Measurements from ENCODE around the gene SWAP70.

The SWAP70 gene

DNA sequence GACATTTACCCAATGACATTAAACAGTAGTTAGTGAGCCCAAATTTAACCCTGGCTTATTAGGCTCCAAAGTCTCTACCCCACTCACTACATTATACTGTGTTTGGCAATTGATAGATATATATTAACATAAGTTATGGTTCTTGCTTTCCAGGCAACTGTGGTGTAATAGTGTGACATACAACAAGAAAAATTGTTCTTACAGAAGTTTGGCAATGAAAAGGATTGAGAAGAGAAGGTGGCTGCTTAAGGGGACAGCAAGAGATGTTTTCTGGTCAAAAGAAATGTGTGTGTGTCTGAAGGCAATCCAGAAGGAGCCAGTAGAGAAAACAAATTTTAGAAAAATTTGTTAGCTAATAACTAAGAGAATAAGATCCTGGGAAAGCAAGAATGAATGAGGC lies 132.4 kb downstream of the SWAP70 start:
- DNase-seq (ENCODE audit: low read depth in 2 of 2): no peak
- TF ChIP-seq, protein P1, sequence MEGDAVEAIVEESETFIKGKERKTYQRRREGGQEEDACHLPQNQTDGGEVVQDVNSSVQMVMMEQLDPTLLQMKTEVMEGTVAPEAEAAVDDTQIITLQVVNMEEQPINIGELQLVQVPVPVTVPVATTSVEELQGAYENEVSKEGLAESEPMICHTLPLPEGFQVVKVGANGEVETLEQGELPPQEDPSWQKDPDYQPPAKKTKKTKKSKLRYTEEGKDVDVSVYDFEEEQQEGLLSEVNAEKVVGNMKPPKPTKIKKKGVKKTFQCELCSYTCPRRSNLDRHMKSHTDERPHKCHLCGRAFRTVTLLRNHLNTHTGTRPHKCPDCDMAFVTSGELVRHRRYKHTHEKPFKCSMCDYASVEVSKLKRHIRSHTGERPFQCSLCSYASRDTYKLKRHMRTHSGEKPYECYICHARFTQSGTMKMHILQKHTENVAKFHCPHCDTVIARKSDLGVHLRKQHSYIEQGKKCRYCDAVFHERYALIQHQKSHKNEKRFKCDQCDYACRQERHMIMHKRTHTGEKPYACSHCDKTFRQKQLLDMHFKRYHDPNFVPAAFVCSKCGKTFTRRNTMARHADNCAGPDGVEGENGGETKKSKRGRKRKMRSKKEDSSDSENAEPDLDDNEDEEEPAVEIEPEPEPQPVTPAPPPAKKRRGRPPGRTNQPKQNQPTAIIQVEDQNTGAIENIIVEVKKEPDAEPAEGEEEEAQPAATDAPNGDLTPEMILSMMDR (IDR thresholded peaks at IDR 0.05; ENCODE audit: low read depth, low read length): no peak
- H3K4me3 ChIP-seq (replicated peaks in 1 of 2; ENCODE audit: low read depth in 2 of 2, low read length in 2 of 2): no peak overlapping the region

DNA sequence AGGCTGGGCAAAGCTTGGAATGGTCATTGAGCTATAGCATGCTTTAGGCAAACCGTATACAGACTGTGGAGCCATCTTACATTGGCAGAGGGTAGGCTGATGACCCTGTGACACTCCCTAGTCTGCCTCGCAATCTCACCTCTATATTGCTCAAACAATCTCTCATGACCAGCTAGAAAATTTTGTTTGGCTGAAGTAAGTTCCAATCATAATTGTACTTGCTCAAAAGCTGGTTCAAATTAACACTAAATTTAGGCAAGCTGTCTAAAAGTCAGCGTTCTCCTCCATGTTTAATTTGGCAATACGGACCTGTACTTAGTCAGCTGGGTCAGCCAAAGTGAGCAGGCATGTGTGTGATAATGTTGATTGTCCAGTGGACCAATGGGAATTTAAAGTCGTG lies 133.0 kb downstream of the SWAP70 start:
- H3K4me3 ChIP-seq (replicated peaks in 1 of 2; ENCODE audit: low read depth in 2 of 2, low read length in 2 of 2): no peak overlapping the region
- DNase-seq (ENCODE audit: low read depth in 2 of 2): no peak
- TF ChIP-seq, protein P1 (IDR thresholded peaks at IDR 0.05; ENCODE audit: low read depth, low read length): no peak

DNA sequence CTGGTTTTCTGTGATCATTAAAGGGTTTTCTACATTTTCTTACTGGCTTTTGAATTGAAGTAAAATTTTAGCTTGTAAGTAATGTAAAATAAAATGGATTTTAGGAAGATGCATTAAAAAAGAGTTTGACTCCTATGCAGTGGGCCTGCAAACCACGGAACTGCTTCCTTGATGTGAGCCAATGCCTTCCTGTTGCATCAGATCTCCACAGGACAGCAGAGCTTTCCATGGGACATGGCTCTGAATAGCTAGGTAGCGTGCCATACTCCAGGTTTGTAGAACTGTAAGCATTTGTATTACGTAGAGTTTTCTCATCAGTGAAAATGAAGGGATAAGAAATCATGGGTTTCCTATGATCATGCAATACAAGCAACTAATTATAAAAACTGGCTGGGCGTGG lies 133.4 kb downstream of the SWAP70 start:
- TF ChIP-seq, protein P1 (IDR thresholded peaks at IDR 0.05; ENCODE audit: low read depth, low read length): no peak
- DNase-seq (ENCODE audit: low read depth in 2 of 2): no peak
- no peak overlapping the region for H3K4me3 ChIP-seq (replicated peaks in 1 of 2; ENCODE audit: low read depth in 2 of 2, low read length in 2 of 2)

DNA sequence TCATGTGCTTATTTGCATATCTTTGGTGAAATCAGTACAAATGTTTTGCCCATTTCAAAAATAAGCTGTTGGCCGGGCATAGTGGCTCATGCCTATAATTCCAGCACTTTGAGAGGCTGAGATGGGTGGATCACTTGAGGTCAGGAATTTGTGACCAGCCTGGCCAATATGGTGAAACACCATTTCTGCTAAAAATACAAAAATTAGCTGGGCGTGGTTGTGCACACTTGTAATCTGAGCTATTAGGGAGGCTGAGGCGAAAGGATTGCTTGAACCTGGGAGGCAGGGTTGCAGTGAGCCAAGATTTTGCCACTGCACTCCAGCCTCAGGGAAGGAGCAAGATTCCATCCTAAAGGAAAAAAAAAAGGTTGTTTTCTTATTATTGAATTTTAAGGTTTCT lies 136.0 kb downstream of the SWAP70 start:
- TF ChIP-seq, protein P1 (IDR thresholded peaks at IDR 0.05; ENCODE audit: low read depth, low read length): no peak
- no peak overlapping the region for H3K4me3 ChIP-seq (replicated peaks in 1 of 2; ENCODE audit: low read depth in 2 of 2, low read length in 2 of 2)
- peak; percentile 35 to 40 for DNase-seq (ENCODE audit: low read depth in 2 of 2)

DNA sequence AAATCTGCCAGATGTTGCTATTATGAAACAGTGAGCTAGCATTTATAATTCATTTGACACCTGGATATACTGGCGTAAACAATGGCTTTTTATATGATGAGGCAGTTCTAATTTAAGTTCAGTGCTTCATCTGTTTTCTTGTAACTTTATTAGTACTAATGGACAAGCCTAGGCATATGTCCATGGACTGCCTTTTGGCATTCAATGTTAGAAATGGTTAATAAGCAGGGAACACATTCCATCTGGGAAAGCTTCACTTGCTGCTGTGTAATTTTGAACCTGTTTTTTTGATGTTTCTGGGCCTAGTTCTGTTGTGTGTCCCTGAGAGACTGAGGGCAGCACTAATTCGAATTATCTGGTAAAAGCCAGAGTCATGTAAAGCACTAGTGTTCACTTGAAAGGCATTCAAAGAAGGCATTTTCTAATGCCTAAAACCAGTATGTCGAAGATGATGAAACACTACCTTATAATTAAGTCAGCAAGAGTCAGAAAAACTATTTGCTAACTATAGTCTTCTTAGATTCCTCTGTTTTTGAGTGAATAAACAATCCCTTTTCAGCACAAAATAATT lies 138.5 kb downstream of the SWAP70 start:
- DNase-seq (ENCODE audit: low read depth in 2 of 2): peak; percentile 70 to 87
- no peak overlapping the region for H3K4me3 ChIP-seq (replicated peaks in 1 of 2; ENCODE audit: low read depth in 2 of 2, low read length in 2 of 2)
- TF ChIP-seq, protein P1 (IDR thresholded peaks at IDR 0.05; ENCODE audit: low read depth, low read length): no peak
